SK-N-MC (cell line): Measurements from ENCODE around the gene CNTNAP3B.
"Not testable (repeated sequence)": the region's sequence is repeated elsewhere in the genome, so short reads cannot be mapped to it uniquely, and the experiment has no call there.

ENCODE experiments used
- EZH2 ChIP-seq: fragments of 200-600 bp; sonication (generic); IDR thresholded peaks from one replicate; pipeline ENCODE4 v1.6.1; 2017; ENCODE audit warnings: antibody characterized with exemption
- POLR2AphosphoS5 ChIP-seq: IDR thresholded peaks from 2 replicates; pipeline ENCODE4 v1.6.1; 2012; ENCODE audit warnings: mild to moderate bottlenecking, low read depth, low read length, borderline replicate concordance

DNA sequence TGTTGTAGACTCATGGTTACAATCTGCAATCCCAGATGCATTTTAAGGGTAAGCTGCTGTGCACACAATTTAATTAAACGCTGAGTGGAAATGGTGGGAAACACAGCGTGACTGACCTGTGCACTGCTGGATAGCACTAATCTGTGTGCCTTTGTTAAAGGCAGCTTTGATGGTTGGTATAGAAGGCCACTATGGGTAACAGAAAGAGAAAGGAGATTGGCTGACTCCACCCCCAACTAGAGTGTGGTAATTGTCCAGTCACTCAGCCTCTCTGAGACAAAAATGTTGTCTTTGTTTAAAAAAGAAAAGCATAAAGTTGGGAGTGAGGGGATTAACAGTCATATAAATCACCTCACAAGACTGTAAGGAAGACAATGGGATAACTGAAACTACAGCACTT, 48.9 kb downstream of the CNTNAP3B start:
- not testable (repeated sequence) for TF ChIP-seq POLR2AphosphoS5, EZH2
